HepG2 (cell line): ENCODE data around the gene KHNYN. TPM values are rescaled to one million over a fixed set of nuclear protein-coding genes. Genes with fewer than 3 reads are reported as not detected.

Experiments
- ATAC-seq: fragments of 200-7000 bp; cut with Tn5 transposase; 3 replicates; pipeline ENCODE4 v1.9.1; 2020; ENCODE audit warnings: mild to moderate bottlenecking, moderate library complexity
- BruUV-seq: library from RNA; stranded (reverse); fragments of 400-500 nt; replicated peaks from 2 replicates; lab custom pipeline; 2021; lab: Mats Ljungman, UMichigan
- CTCF ChIA-PET: fragments of 300-600 bp; formaldehyde crosslinking; extraction: SDS; loops from one replicate; lab custom pipeline; 2021; ENCODE audit warnings: low total read pairs, inconsistent platforms, low intra/inter-chr PET ratio; lab: Yijun Ruan, JAX
- POLR2A ChIA-PET: fragments of 350-600 bp; sonication (Branson Sonifier 250); formaldehyde crosslinking; loops from one replicate; lab custom pipeline; 2020; ENCODE audit warnings: antibody characterized with exemption, inconsistent platforms; lab: Yijun Ruan, JAX
- DNase-seq: peaks from one replicate; pipeline ENCODE4 v3.0.0-alpha.2; 2015; ENCODE audit warnings: low spot score
- FAIRE-seq: peaks from 3 replicates; lab custom pipeline; 2011; peaks lifted over from hg19 to GRCh38; lab: Jason Lieb, UNC
- H2AFZ ChIP-seq: one replicate; pipeline ENCODE4 v1.6.1; 2011; ENCODE audit warnings: low read length, inconsistent platforms
- H3K27ac ChIP-seq: fragments of 300-600 bp; 3 replicates; pipeline ENCODE4 v1.8.0; 2011; ENCODE audit warnings: mixed run types, mild to moderate bottlenecking, mixed read lengths, low read length, inconsistent platforms; ENCODE audit not compliant: insufficient read depth; ENCODE audit errors: extremely low read length
- H3K27me3 ChIP-seq, 2 experiments: fragments of 200-600 bp in 1 of 2; 2 replicates in 1 of 2; 3 replicates in 1 of 2; pipeline versions ENCODE4 v1.6.0 to v1.8.0; 2011; ENCODE audit warnings: low read length in 2 of 2, mild to moderate bottlenecking in 2 of 2, moderate library complexity in 2 of 2, inconsistent platforms in 1 of 2; ENCODE audit not compliant: insufficient read depth in 2 of 2, control insufficient read depth in 1 of 2
- H3K36me3 ChIP-seq, 2 experiments: fragments of 200-600 bp in 1 of 2; replicated peaks in 1 of 2; 2 replicates in 1 of 2; 3 replicates in 1 of 2; pipeline versions ENCODE4 v1.5.1 to v1.8.0; 2011; ENCODE audit warnings: low read length in 2 of 2, inconsistent platforms in 1 of 2; ENCODE audit not compliant: insufficient read depth in 2 of 2, control insufficient read depth in 1 of 2
- H3K4me1 ChIP-seq: 2 replicates; pipeline ENCODE4 v1.5.1; 2012; ENCODE audit warnings: low read length, inconsistent platforms; ENCODE audit not compliant: insufficient read depth
- H3K4me2 ChIP-seq: 2 replicates; pipeline ENCODE4 v1.6.0; 2011; ENCODE audit warnings: low read depth, low read length, inconsistent platforms
- H3K4me3 ChIP-seq, 3 experiments: fragments of 200-600 bp in 1 of 3; sonication (generic), shearing (Covaris generic) in 1 of 3; replicated peaks in 1 of 3; 2 replicates each; pipeline ENCODE4 v1.5.1; 2011 to 2016; ENCODE audit warnings: low read length in 3 of 3, inconsistent platforms in 2 of 3, low read depth in 2 of 3, mild to moderate bottlenecking in 2 of 3, control low read depth in 1 of 3, mixed read lengths in 1 of 3; ENCODE audit not compliant: insufficient read depth in 1 of 3
- H3K79me2 ChIP-seq: one replicate; pipeline ENCODE4 v1.6.1; 2011; ENCODE audit warnings: low read length, inconsistent platforms; ENCODE audit not compliant: insufficient read depth
- H3K9ac ChIP-seq: 2 replicates; pipeline ENCODE4 v1.6.0; 2011; ENCODE audit warnings: mild to moderate bottlenecking, low read depth, low read length, inconsistent platforms; ENCODE audit not compliant: insufficient read depth
- H3K9me3 ChIP-seq: 2 replicates; pipeline ENCODE4 v1.5.1; 2012; ENCODE audit warnings: mild to moderate bottlenecking, low read length
- H4K20me1 ChIP-seq: 2 replicates; pipeline ENCODE4 v1.6.0; 2011; ENCODE audit warnings: inconsistent platforms, mild to moderate bottlenecking, low read length, moderate library complexity; ENCODE audit not compliant: insufficient read depth
- CC2D1A ChIP-seq: sonication (generic); formaldehyde crosslinking; IDR thresholded peaks from 2 replicates; pipeline ENCODE4 v1.8.1; 2023; ENCODE audit warnings: mild to moderate bottlenecking, missing genetic modification reagents
- DR1 ChIP-seq: sonication (generic); formaldehyde crosslinking; IDR thresholded peaks from 2 replicates; pipeline ENCODE4 v1.8.0; 2021; ENCODE audit warnings: mild to moderate bottlenecking, missing genetic modification reagents, inconsistent platforms
- KDM2A ChIP-seq: sonication (generic); formaldehyde crosslinking; IDR thresholded peaks from 2 replicates; pipeline ENCODE4 v1.4.0; 2020; ENCODE audit warnings: low read depth, missing genetic modification reagents, borderline replicate concordance
- KDM5B ChIP-seq: sonication (generic); formaldehyde crosslinking; IDR thresholded peaks from 2 replicates; pipeline ENCODE4 v1.4.0; 2020; ENCODE audit warnings: missing genetic modification reagents, mild to moderate bottlenecking, borderline replicate concordance
- LCORL ChIP-seq, 2 experiments: fragments of 450-650 bp in 1 of 2; sonication (generic) in 1 of 2; formaldehyde crosslinking in 1 of 2; IDR thresholded peaks; 2 replicates each; pipeline versions ENCODE4 v1.5.0 to v1.6.1; 2017 to 2020; ENCODE audit warnings: antibody characterized with exemption in 1 of 2, missing genetic modification reagents in 1 of 2
- NBN ChIP-seq: fragments of 450-650 bp; conservative IDR thresholded peaks from 2 replicates; pipeline ENCODE4 v1.6.1; 2017
- NFIC ChIP-seq: IDR thresholded peaks from 2 replicates; pipeline ENCODE4 v1.6.1; 2012; ENCODE audit warnings: mild to moderate bottlenecking, low read length, inconsistent platforms
- PRMT3 ChIP-seq: sonication (generic); formaldehyde crosslinking; IDR thresholded peaks from 2 replicates; pipeline ENCODE4 v1.8.1; 2022; ENCODE audit warnings: low read depth, mild to moderate bottlenecking, moderate library complexity, missing genetic modification reagents, borderline replicate concordance
- PRPF4 ChIP-seq: fragments of 200-400 bp; formaldehyde crosslinking; IDR thresholded peaks from 2 replicates; pipeline ENCODE4 v1.6.1; 2016; ENCODE audit warnings: low read length, low read depth; ENCODE audit not compliant: poor library complexity, severe bottlenecking
- RFXAP ChIP-seq: sonication (generic); formaldehyde crosslinking; IDR thresholded peaks from 2 replicates; pipeline ENCODE4 v1.4.0; 2020; ENCODE audit warnings: missing genetic modification reagents, borderline replicate concordance
- SMAD3 ChIP-seq: sonication (generic); formaldehyde crosslinking; IDR thresholded peaks from 2 replicates; pipeline ENCODE4 v1.4.0; 2020; ENCODE audit warnings: missing genetic modification reagents
- SOX13 ChIP-seq, 3 experiments: fragments of 450-650 bp in 1 of 3; sonication (generic) in 1 of 3; formaldehyde crosslinking in 1 of 3; IDR thresholded peaks in 2 of 3; conservative IDR thresholded peaks in 1 of 3; 2 replicates each; pipeline versions ENCODE4 v1.5.0 to v1.6.1; 2016 to 2020; ENCODE audit warnings: antibody characterized with exemption in 1 of 3, mild to moderate bottlenecking in 1 of 3, missing compliant biosample characterization in 1 of 3, missing genetic modification reagents in 1 of 3, moderate library complexity in 1 of 3
- SPEN ChIP-seq: sonication (generic); formaldehyde crosslinking; IDR thresholded peaks from 2 replicates; pipeline ENCODE4 v1.5.1; 2020; ENCODE audit warnings: low read depth, mild to moderate bottlenecking, missing genetic modification reagents
- U2AF2 ChIP-seq: fragments of 200-400 bp; formaldehyde crosslinking; IDR thresholded peaks from 2 replicates; pipeline ENCODE4 v1.6.1; 2017; ENCODE audit warnings: low read depth, mild to moderate bottlenecking, low read length
- ZFYVE20 ChIP-seq: sonication (generic); formaldehyde crosslinking; IDR thresholded peaks from 2 replicates; pipeline ENCODE4 v1.8.0; 2023; ENCODE audit warnings: low read depth, mild to moderate bottlenecking, moderate library complexity, missing genetic modification reagents, borderline replicate concordance
- ZMAT3 ChIP-seq: sonication (generic); formaldehyde crosslinking; conservative IDR thresholded peaks from 2 replicates; pipeline ENCODE4 v1.7.0; 2021; ENCODE audit warnings: missing genetic modification reagents
- ZNF30 ChIP-seq: sonication (generic); formaldehyde crosslinking; IDR thresholded peaks from 2 replicates; pipeline ENCODE4 v1.5.0; 2020; ENCODE audit warnings: mild to moderate bottlenecking, missing genetic modification reagents
- ZNF574 ChIP-seq: sonication (generic); formaldehyde crosslinking; IDR thresholded peaks from 2 replicates; pipeline ENCODE4 v1.4.0; 2020; ENCODE audit warnings: missing genetic modification reagents
- ZNF576 ChIP-seq: sonication (generic); formaldehyde crosslinking; IDR thresholded peaks from 2 replicates; pipeline ENCODE4 v1.4.0; 2020; ENCODE audit warnings: mild to moderate bottlenecking, missing genetic modification reagents
- WGBS: methylation state at CpG from one replicate; pipeline ENCODE4 v1.1.6; 2017; ENCODE audit warnings: low lambda C conversion rate; 5-methylcytosine and 5-hydroxymethylcytosine counted together
- in situ Hi-C: cut with HindIII; loops from 2 replicates; pipeline ENCODE4 v1.10.0; 2017; ENCODE audit warnings: low pct_unique_long_range_greater_than_20kb; ENCODE audit not compliant: extremely low pct_ligation_motif_present
- intact Hi-C: fragments of 100-400 bp; cut with micrococcal nuclease; formaldehyde crosslinking; loops from one replicate; pipeline ENCODE4 v1.10.0; 2022; ENCODE audit not compliant: unreplicated experiment
- polyA plus RNA-seq, 8 experiments: library from polyadenylated mRNA; depleted of rRNA in 3 of 8; stranded (reverse) in 7 of 8; unstranded in 1 of 8; fragments of >200 nt; fragmentation: Illumina TruSeq in 4 of 8; extraction: Trizol in 4 of 8; gene quantifications; 2 replicates each; pipeline versions ENCODE4 v1.2.1 to v1.2.3, GENCODE V29; 2011 to 2016; ENCODE audit warnings: low read depth in 4 of 8, missing spikeins in 1 of 8, mixed read lengths in 1 of 8; ENCODE audit not compliant: insufficient read depth in 1 of 8
- total RNA-seq, 5 experiments: library from RNA; depleted of rRNA; stranded (reverse); fragments of >200 nt; fragmentation: Illumina TruSeq; extraction: Trizol; gene quantifications; 2 replicates each; pipeline ENCODE4 v1.2.3, GENCODE V29; 2016; ENCODE audit warnings: low read depth in 1 of 5

KHNYN gene
- total and polyA plus RNA-seq, 2 of the 13 experiments (the other 11 are each of a cell fraction or from before 2014, with no cell fraction given): 52.8 to 75.7 TPM

- ChIA-PET POLR2A (interaction anchor here (0.9 to 2.0 kb wide), 4 partner anchors 28 to 40 kb away, joined by 3 to 7 read pairs (median 4); partner anchors contain the start of gene KHNYN), CTCF (no interaction called here)
- Histone ChIP-seq H3K4me3 (no peak overlapping the region), H3K9me3 (no peaks in the 10 kb centered on the region), H3K79me2 (no peaks in the 10 kb centered on the region), H2AFZ (no peak overlapping the region), H3K36me3 (no peaks in the 10 kb centered on the region), H3K9ac (no peak overlapping the region), H4K20me1 (no peaks in the 10 kb centered on the region), H3K4me1 (peaks cover 43% of the 10 kb centered on the region), H3K27me3 (peaks cover 12 to 37% of the 10 kb centered on the region in 2 experiments), H3K4me2 (no peak overlapping the region), H3K27ac (no peak overlapping the region)
- WGBS: 22% methylated on average over 9 of the region's 9 CpGs
- ATAC-seq (no peak), DNase-seq (no peak), FAIRE-seq (no peak)
- in situ Hi-C loops (no loop called here), intact Hi-C loops (loop anchor here (1.0 to 2.0 kb wide), 2 partner anchors 15 to 68 kb away; no protein-coding TSS in a partner anchor)
- BruUV-seq: TSS peak; percentile 50
- no peak for TF ChIP-seq RFXAP (CRISPR knock-in tag)
- TF ChIP-seq NFIC: no peak
- no peak for TF ChIP-seq U2AF2
- no peak for TF ChIP-seq ZMAT3
- no peak for TF ChIP-seq SPEN
- no peak for TF ChIP-seq ZNF574
- no peak for TF ChIP-seq LCORL (IDR thresholded peaks at IDR 0.05)
- TF ChIP-seq LCORL (CRISPR knock-in tag; IDR thresholded peaks at IDR 0.05): no peak
- TF ChIP-seq KDM2A (CRISPR knock-in tag): no peak
- no peak for TF ChIP-seq NBN
- no peak for TF ChIP-seq PRMT3 (CRISPR knock-in tag)
- TF ChIP-seq SMAD3: no peak
- TF ChIP-seq SOX13 (IDR thresholded peaks at IDR 0.05): no peak
- TF ChIP-seq SOX13 (CRISPR knock-in tag; conservative IDR thresholded peaks at IDR 0.05 in 1 of 2, IDR thresholded peaks at IDR 0.05 in 1 of 2): no peak
- TF ChIP-seq KDM5B: no peak
- TF ChIP-seq ZNF576 (CRISPR knock-in tag): no peak
- TF ChIP-seq ZFYVE20: 0 out of 2 replicates have a peak, but pooled peaks have one; percentile 24
- no peak for TF ChIP-seq DR1
- 0 out of 2 replicates have a peak, but pooled peaks have one; percentile 40 for TF ChIP-seq CC2D1A (CRISPR knock-in tag)
- no peak for TF ChIP-seq PRPF4
- TF ChIP-seq ZNF30 (CRISPR knock-in tag): no peak
Observed at GRCh38 chr14:24401810-24402702, 27.7 kb upstream of the KHNYN start.
